EH (cell line): ENCODE results near the gene OR56B1.
"Not testable (repeated sequence)": the region's sequence is repeated elsewhere in the genome, so short reads cannot be mapped to it uniquely, and the experiment has no call there.

Experiments used
- DNase-seq: peaks from one replicate; pipeline ENCODE4 v3.0.0-alpha.2; 2015; ENCODE audit warnings: low read depth

The OR56B1 gene, protein sequence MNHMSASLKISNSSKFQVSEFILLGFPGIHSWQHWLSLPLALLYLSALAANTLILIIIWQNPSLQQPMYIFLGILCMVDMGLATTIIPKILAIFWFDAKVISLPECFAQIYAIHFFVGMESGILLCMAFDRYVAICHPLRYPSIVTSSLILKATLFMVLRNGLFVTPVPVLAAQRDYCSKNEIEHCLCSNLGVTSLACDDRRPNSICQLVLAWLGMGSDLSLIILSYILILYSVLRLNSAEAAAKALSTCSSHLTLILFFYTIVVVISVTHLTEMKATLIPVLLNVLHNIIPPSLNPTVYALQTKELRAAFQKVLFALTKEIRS

GRCh38 chr11:5736396-5736795 is at the start of gene OR56B1:
TSS of gene OR56B1 (plus strand) at chr11:5736448. CDS start at chr11:5736517, 69 bp downstream.
- DNase-seq: no peak

DNA sequence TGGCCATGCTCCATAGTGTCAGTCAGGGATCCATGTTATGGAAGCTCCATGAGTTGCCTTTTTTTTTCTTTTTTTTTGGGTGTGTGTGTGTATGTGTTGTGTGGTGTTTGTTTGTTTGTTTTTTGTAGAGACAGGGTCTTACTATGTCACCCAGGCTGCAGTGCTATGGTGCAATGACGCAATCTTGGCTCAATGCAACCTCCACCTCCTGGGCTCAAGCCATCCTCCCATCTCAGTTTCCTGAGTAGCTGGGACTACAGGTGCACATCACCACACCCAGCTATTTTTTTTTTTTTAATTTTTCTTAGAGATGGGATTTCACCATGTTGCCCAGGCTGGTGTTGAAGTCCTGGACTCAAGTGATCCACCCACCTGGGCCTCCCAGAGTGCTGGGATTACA is 47.8 kb upstream of the OR56B1 start:
- DNase-seq: no peak

- peak; percentile 77 for DNase-seq
These were observed 46.7 kb upstream of the OR56B1 start, which contains the start of gene TRIM22 for GRCh38 chr11:5689551-5689983. TSS of gene TRIM22 (plus strand) at chr11:5689790. CDS start at chr11:5696233, 6,443 bp downstream.

GRCh38 chr11:5690216-5690615 is 46.0 kb upstream of the OR56B1 start:
- DNase-seq: peak; percentile 57

DNA sequence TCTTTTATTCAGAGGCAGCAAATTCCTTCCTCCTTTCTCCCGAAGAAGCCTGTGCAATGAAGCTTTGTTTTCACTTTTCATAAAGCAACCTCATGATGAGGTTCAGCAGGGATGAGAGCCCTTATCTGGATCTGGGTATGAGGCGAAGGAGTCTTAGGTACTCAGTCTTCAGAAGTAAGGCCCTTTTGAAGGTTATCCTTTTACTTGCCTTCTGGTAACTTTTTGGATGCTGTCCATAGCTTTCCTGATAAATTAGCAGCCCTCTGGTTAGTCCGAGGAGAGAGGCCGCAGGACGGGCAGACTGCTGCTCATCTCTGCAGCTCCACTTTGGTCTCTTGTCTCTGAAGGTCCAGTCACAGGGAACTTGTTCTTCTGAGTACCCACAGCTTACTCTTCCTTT is 45.5 kb upstream of the OR56B1 start:
- peak; percentile 49 for DNase-seq

- not testable (repeated sequence) for DNase-seq
These were observed 44.8 kb upstream of the OR56B1 start for GRCh38 chr11:5691238-5691963.

DNA sequence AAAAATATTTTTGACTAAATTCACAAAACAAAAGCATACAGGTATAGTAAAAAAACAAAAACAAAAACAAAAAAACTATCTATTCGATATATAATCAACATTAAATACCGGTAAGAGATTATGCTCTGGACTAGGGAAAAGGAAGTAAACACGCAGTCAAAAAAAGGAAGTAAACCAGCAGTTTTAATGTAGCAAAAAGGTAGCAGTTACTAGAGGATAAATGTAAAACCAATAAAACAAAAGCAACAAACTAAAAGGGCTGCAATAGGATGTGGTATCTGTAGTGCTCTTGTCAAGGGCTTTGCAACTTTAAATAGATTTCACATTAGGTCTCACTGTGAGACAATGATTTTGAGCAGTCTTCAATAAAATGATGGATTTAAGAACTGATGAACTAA is 44.3 kb upstream of the OR56B1 start:
- no peak for DNase-seq

- DNase-seq: no peak
These were observed 41.6 kb upstream of the OR56B1 start for GRCh38 chr11:5694642-5695041.

DNA sequence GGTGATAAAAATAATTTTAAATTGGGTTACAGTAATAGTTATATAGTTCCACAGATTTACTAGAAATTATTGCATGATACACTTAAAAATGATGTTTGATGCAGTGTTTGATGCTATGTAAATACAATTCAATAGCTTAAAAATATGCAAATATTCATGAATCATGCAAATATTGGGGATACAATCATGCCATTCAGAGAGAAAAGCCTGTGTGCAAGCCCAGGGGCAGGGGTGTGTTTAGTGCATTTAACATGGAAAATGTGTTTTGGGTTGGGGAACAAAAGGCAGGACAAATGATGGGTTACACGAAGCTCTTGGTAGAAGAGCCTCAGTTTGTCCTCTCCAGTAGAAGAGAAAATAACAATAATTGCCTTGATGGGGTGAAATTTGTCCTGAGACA is 40.7 kb upstream of the OR56B1 start:
- no peak for DNase-seq

DNA sequence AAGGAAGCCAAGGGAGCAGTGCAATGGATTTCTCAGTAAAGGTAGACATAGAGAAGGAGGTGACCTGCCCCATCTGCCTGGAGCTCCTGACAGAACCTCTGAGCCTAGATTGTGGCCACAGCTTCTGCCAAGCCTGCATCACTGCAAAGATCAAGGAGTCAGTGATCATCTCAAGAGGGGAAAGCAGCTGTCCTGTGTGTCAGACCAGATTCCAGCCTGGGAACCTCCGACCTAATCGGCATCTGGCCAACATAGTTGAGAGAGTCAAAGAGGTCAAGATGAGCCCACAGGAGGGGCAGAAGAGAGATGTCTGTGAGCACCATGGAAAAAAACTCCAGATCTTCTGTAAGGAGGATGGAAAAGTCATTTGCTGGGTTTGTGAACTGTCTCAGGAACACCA is 40.0 kb upstream of the OR56B1 start:
- DNase-seq: peak; percentile 4

DNA sequence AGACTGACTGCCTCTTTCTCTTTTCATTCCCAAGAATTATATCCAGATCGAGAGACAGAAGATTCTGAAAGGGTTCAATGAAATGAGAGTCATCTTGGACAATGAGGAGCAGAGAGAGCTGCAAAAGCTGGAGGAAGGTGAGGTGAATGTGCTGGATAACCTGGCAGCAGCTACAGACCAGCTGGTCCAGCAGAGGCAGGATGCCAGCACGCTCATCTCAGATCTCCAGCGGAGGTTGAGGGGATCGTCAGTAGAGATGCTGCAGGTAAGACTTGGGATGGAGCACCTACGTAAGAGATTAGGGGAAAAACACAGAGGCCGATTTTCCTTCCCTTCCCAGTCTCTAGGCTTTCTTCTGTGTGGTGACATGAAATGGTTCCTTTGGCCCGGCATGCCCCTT is 38.0 kb upstream of the OR56B1 start:
- no peak for DNase-seq

GRCh38 chr11:5700421-5701054 is 35.7 kb upstream of the OR56B1 start:
- no peak for DNase-seq

DNA sequence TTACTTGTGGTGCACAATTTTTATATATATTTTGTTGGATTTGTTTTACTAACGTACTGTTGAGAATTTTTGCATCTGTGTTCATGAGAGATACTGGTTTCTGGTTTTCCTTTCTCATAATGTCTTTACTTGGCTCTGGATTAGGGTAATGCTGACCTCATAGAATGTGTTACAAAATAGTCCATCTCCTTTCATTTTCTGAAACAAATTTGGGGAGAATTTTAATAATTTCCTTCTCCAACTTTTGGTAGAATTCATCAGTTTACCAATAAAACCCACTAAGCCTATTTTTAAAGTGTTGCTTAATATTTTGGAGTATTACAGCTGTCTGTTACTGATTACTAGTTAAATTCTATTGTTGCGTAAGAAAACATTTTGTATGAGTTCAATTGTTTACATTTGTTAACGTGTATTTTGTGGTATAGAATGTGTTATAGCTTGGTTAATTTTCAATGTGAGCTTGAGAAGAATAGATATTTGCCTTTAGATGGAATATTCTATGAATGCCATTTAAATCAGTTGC is 35.1 kb upstream of the OR56B1 start:
- DNase-seq: no peak

- DNase-seq: no peak
These were observed 32.3 kb upstream of the OR56B1 start for GRCh38 chr11:5703741-5704536.

- DNase-seq: no peak
These were observed 30.6 kb upstream of the OR56B1 start for GRCh38 chr11:5705688-5706087.

DNA sequence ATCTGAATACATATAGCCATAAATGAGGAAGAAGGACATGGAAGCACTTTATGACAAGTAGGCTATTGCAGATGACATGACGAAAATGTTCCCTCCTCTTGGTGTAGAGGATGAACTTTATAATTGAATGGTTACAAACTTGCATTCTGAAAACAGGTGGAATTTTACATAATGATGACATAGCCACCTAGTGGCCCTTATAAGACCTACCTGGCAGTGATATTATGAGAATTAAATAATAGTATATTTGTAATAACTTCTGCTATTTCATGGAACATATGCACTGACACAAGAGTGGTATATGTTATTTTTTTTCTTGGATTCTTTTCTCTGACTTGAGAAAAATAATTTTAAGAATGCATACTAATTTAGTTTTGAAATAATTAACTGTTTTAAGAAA is 23.7 kb upstream of the OR56B1 start:
- peak; percentile 3 for DNase-seq

- DNase-seq: no peak
These were observed 22.6 kb upstream of the OR56B1 start for GRCh38 chr11:5713695-5714094.

DNA sequence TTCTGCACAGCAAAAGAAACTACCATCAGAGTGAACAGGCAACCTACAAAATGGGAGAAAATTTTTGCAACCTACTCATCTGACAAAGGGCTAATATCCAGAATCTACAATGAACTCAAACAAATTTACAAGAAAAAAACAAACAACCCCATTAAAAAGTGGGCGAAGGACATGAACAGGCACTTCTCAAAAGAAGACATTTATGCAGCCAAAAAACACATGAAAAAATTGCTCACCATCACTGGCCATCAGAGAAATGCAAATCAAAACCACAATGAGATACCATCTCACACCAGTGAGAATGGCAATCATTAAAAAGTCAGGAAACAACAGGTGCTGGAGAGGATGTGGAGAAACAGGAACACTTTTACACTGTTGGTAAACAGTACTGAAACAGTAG is 19.7 kb upstream of the OR56B1 start:
- DNase-seq: not testable (repeated sequence)

DNA sequence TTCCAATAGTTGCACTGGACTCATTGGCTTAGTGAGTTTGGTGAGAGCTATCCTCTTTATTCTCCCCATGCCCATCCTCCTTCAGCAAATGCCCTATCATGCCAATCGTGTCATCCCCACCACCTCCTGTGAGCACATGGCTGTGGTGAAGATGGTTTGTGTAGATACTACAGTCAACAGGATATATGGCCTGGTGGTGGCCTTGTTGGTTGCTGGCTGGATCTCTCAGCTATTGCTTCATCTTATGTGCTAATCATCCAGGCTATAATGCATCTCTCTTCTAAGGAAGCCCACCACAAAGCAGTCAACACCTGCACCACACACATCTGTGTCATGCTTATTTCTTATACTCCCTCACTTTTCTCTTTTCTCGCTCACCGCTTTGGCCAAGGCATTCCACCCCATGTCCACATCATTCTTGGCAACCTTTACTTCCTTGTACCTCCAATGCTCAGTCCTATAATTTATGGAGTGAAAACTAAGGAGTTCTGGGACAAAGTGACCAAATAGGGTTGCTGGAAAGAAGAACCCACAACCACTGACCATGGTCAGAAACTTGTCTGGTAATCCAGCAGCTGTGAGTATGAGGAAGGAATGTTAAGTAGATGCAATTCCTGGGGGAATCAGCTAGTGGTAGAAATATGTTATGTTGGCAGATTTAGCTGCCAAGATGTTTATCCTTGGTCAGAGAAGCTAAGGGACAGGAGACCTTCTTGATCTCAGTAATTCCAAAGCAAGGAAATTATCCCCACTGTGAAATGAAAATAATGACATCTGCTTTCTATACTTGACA is 16.3 kb upstream of the OR56B1 start:
- peak; percentile 4 for DNase-seq

GRCh38 chr11:5722622-5723021 is 13.6 kb upstream of the OR56B1 start:
- DNase-seq: no peak

- DNase-seq: no peak
These were observed 9.9 kb upstream of the OR56B1 start for GRCh38 chr11:5726351-5726750.
